Esophagus muscularis mucosa (tissue), 3 donors: ENCODE results near the gene PSMC5.
"Not testable (repeated sequence)": the region's sequence is repeated elsewhere in the genome, so short reads cannot be mapped to it uniquely, and the experiment has no call there.

ENCODE experiments used
- POLR2A ChIP-seq: fragments of 450-650 bp; IDR thresholded peaks from one replicate; pipeline ENCODE4 v1.6.1; 2017; ENCODE audit warnings: antibody characterized with exemption, moderate library complexity, mild to moderate bottlenecking, low read depth
- POLR2AphosphoS5 ChIP-seq, 2 donors: sonication (generic); formaldehyde crosslinking; IDR thresholded peaks; one replicate each; pipeline ENCODE4 v1.6.1; 2017; ENCODE audit warnings: antibody characterized with exemption in 2 of 2
- TF ChIP-seq, protein P1 (sequence below), 3 experiments: fragments of 200-600 bp in 2 of 3; fragments of 450-650 bp in 1 of 3; sonication (generic) in 2 of 3; IDR thresholded peaks; one replicate each; pipeline ENCODE4 v1.5.1; 2017 to 2019; ENCODE audit warnings: antibody characterized with exemption in 3 of 3, mild to moderate bottlenecking in 2 of 3, moderate library complexity in 1 of 3

DNA sequence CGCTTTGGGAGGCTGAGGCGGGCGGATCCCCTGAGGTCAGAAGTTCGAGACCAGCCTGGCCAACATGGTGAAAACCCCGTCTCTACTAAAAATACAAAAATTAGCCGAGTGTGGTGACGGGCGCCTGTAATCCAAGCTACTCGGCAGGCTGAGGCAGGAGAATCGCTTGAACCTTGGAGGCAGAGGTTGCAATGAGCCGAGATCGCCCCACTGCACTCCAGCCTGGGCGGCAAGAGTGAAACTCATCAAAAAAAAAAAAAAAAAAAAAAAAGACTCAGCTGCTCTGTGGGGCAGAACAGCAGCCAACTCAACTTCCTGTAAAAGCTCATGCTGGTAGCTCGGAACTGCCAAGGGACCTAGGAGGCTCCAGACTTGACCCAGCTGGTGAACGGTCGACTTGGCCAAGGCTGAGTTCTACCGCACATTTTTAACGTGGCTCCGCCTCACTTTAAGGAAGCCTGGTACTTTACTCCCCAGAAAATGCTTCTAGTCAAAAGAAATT, 16.2 kb downstream of the PSMC5 start:
- TF ChIP-seq, protein P1, sequence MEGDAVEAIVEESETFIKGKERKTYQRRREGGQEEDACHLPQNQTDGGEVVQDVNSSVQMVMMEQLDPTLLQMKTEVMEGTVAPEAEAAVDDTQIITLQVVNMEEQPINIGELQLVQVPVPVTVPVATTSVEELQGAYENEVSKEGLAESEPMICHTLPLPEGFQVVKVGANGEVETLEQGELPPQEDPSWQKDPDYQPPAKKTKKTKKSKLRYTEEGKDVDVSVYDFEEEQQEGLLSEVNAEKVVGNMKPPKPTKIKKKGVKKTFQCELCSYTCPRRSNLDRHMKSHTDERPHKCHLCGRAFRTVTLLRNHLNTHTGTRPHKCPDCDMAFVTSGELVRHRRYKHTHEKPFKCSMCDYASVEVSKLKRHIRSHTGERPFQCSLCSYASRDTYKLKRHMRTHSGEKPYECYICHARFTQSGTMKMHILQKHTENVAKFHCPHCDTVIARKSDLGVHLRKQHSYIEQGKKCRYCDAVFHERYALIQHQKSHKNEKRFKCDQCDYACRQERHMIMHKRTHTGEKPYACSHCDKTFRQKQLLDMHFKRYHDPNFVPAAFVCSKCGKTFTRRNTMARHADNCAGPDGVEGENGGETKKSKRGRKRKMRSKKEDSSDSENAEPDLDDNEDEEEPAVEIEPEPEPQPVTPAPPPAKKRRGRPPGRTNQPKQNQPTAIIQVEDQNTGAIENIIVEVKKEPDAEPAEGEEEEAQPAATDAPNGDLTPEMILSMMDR (IDR thresholded peaks at IDR 0.05): not testable (repeated sequence)
- TF ChIP-seq POLR2AphosphoS5 (IDR thresholded peaks at IDR 0.05); POLR2A: not testable (repeated sequence)
